ENCODE measurements around the gene SUSD1. TPM values are rescaled to one million over a fixed set of nuclear protein-coding genes. Genes with fewer than 3 reads are reported as not detected.
A peak's percentile ranks its signal among the peaks of the same experiment; 100 is the strongest.
"Not testable (repeated sequence)": the region's sequence is repeated elsewhere in the genome, so short reads cannot be mapped to it uniquely, and the experiment has no call there.

The SUSD1 gene
- total and polyA plus RNA-seq, 9 donors: 1.1 to 21.0 (median 3.4) TPM

- no peaks in the 10 kb centered on the region for H3K9me3 ChIP-seq
- H3K36me3 ChIP-seq: no peaks in the 10 kb centered on the region
- H3K27me3 ChIP-seq: no peaks in the 10 kb centered on the region
- no peak for DNase-seq
- no peak overlapping the region for H3K4me3 ChIP-seq
- no peak for TF ChIP-seq POLR2A (IDR thresholded peaks at IDR 0.05)
- no peaks in the 10 kb centered on the region for H3K4me1 ChIP-seq (ENCODE audit: insufficient read depth)
- WGBS, 3 donors: 15 to 26% (median 15%) methylated on average over 2 of the region's 2 CpGs
- no peak overlapping the region for H3K27ac ChIP-seq
- intact Hi-C loops (cut with DNase I): loop anchor here in 3 of 4 donors (5.0 to 10.0 kb wide), 2 partner anchors 313 to 480 kb away; partner anchors contain the start of gene PTGR1 (in 2 of the 3)
These were observed 100.1 kb downstream of the SUSD1 start for GRCh38 chr9:112075009-112075378.

- H3K27ac ChIP-seq: peak overlapping the region in 1 of 2 donors; percentile 34
These were observed 100.7 kb downstream of the SUSD1 start for GRCh38 chr9:112074250-112075008.

GRCh38 chr9:112073639-112074173, 101.4 kb downstream of the SUSD1 start:
- H3K9me3 ChIP-seq; H3K4me1 ChIP-seq (ENCODE audit: insufficient read depth); H3K4me3 ChIP-seq; DNase-seq; H3K36me3 ChIP-seq; H3K27me3 ChIP-seq: not testable (repeated sequence)
- peak overlapping the region in 1 of 2 donors; percentile 34 for H3K27ac ChIP-seq
- WGBS, 3 donors: 87 to 93% (median 91%) methylated on average over 10 of the region's 10 CpGs
- intact Hi-C loops (cut with DNase I): loop anchor here (5.0 to 10.0 kb wide), 3 partner anchors 176 to 479 kb away; partner anchors contain the start of genes PTGR1 (in 2 of the 4) and UGCG (in 1 of the 4)

More at GRCh38 chr9:112074250-112075008, 100.7 kb downstream of the SUSD1 start:
- H3K4me3 ChIP-seq: no peak overlapping the region
- H3K36me3 ChIP-seq: no peaks in the 10 kb centered on the region
- intact Hi-C loops (cut with DNase I): loop anchor here (5.0 to 10.0 kb wide), 3 partner anchors 177 to 480 kb away; partner anchors contain the start of genes PTGR1 (in 2 of the 4) and UGCG (in 1 of the 4)
- peak; percentile 45 to 73 (median 56) for DNase-seq
- no peaks in the 10 kb centered on the region for H3K9me3 ChIP-seq
- peak; percentile 92 for TF ChIP-seq EP300 (IDR thresholded peaks at IDR 0.05)
- TF ChIP-seq POLR2A (IDR thresholded peaks at IDR 0.05): no peak
- peak; percentile 52 to 91 (median 84) for TF ChIP-seq CTCF (IDR thresholded peaks at IDR 0.05)
- no peaks in the 10 kb centered on the region for H3K4me1 ChIP-seq (ENCODE audit: insufficient read depth)
- no peaks in the 10 kb centered on the region for H3K27me3 ChIP-seq
- WGBS, 3 donors: 32 to 48% (median 34%) methylated on average over 11 of the region's 11 CpGs

- TF ChIP-seq CTCF (IDR thresholded peaks at IDR 0.05) (no peak), POLR2A (IDR thresholded peaks at IDR 0.05) (no peak), EP300 (IDR thresholded peaks at IDR 0.05) (no peak)
- no peak overlapping the region for H3K27ac ChIP-seq
- WGBS, 3 donors: 69 to 74% (median 72%) methylated on average over 9 of the region's 9 CpGs
- no peaks in the 10 kb centered on the region for H3K4me1 ChIP-seq (ENCODE audit: insufficient read depth)
- no peaks in the 10 kb centered on the region for H3K36me3 ChIP-seq
- no peak overlapping the region for H3K4me3 ChIP-seq
- intact Hi-C loops (cut with DNase I): loop anchor here (5.0 to 10.0 kb wide), 3 partner anchors 176 to 478 kb away; partner anchors contain the start of genes PTGR1 (in 2 of the 4) and UGCG (in 1 of the 4)
- no peaks in the 10 kb centered on the region for H3K9me3 ChIP-seq
- DNase-seq: no peak
- H3K27me3 ChIP-seq: no peaks in the 10 kb centered on the region
These were observed 102.1 kb downstream of the SUSD1 start for GRCh38 chr9:112072721-112073638.

All from ovary (tissue), 9 donors.